ENCODE data around the gene UBE2J2. TPM values are rescaled to one million over a fixed set of nuclear protein-coding genes. Genes with fewer than 3 reads are reported as not detected.

UBE2J2 gene
- total RNA-seq, 1 experiment from 2014 or later = 54.2 TPM

- BruUV-seq (replicated peaks) = no TSS peak
- H3K36me3 ChIP-seq (ENCODE audit: low read depth) = no peaks in the 10 kb centered on the region
Observed at GRCh38 chr1:1293263-1294249, 19.9 kb upstream of the UBE2J2 start.

DNA sequence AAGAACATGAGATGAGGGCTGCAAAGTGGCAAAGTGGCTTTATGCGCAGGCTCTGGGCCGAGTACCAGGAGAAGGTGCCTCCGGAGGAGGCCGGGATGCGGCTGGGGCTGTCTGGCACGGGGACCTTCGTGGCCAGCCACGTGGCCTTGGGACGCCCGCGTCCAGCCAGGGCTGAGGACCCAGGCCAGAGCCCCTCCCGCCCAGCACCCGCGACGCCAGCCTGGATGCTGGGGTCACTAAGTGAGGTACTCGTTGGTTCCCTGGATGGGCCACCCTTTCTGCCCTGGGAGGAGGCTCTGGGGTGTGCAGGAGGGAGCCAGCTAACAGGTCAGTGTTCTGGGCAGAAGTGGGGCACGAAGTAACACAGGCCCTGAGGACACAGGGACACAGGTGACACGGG is 19.2 kb upstream of the UBE2J2 start:
- no peak overlapping the region for H3K27ac ChIP-seq
- no peaks in the 10 kb centered on the region for H3F3A ChIP-seq (ENCODE audit: insufficient read depth, low read depth)
- ChIA-PET POLR2A (ENCODE audit: unreplicated experiment) (no interaction called here), CTCF (no interaction called here)
- no peaks in the 10 kb centered on the region for H3K9me3 ChIP-seq (ENCODE audit: insufficient read depth, low read depth)
- intact Hi-C loops (cut with micrococcal nuclease; ENCODE audit: unreplicated experiment) = loop anchor here (5.0 kb wide), 1 partner anchor 311 kb away; the partner anchor contains the start of gene PERM1
- no peak overlapping the region for H3K4me2 ChIP-seq
- DNase-seq = no peak
- no peaks in the 10 kb centered on the region for H3K9me2 ChIP-seq (ENCODE audit: insufficient read depth)
- no peaks in the 10 kb centered on the region for H3K27me3 ChIP-seq (ENCODE audit: insufficient read depth, low read depth)
- H2AFZ ChIP-seq = no peak overlapping the region
- BruUV-seq (replicated peaks) = no TSS peak
- no peaks in the 10 kb centered on the region for H4K20me1 ChIP-seq (ENCODE audit: insufficient read depth)
- H3K79me2 ChIP-seq (ENCODE audit: low read depth) = no peaks in the 10 kb centered on the region
- peaks cover 16% of the 10 kb centered on the region for H3K4me1 ChIP-seq (replicated peaks; ENCODE audit: insufficient read depth)
- no peaks in the 10 kb centered on the region for H3K36me3 ChIP-seq (ENCODE audit: low read depth)
- H3K4me3 ChIP-seq = no peak overlapping the region
- no peak for TF ChIP-seq EZH2 (IDR thresholded peaks at IDR 0.05; ENCODE audit: low read depth)
- no peak for TF ChIP-seq CTCF (conservative IDR thresholded peaks at IDR 0.05)

More at GRCh38 chr1:1293263-1294249, 19.9 kb upstream of the UBE2J2 start:
- ChIA-PET CTCF (no interaction called here), POLR2A (ENCODE audit: unreplicated experiment) (no interaction called here)
- H3K4me2 ChIP-seq = no peak overlapping the region
- H3K9me3 ChIP-seq (ENCODE audit: insufficient read depth, low read depth) = no peaks in the 10 kb centered on the region
- no peak overlapping the region for H3K4me3 ChIP-seq
- H3K9me2 ChIP-seq (ENCODE audit: insufficient read depth) = no peaks in the 10 kb centered on the region
- H2AFZ ChIP-seq = no peak overlapping the region
- no peaks in the 10 kb centered on the region for H3K79me2 ChIP-seq (ENCODE audit: low read depth)
- no peaks in the 10 kb centered on the region for H3F3A ChIP-seq (ENCODE audit: insufficient read depth, low read depth)
- H3K4me1 ChIP-seq (replicated peaks; ENCODE audit: insufficient read depth) = peaks cover 16% of the 10 kb centered on the region
- no peaks in the 10 kb centered on the region for H4K20me1 ChIP-seq (ENCODE audit: insufficient read depth)
- no peak for DNase-seq
- H3K27ac ChIP-seq = no peak overlapping the region
- TF ChIP-seq CTCF (conservative IDR thresholded peaks at IDR 0.05) (no peak), EZH2 (IDR thresholded peaks at IDR 0.05; ENCODE audit: low read depth) (no peak)
- no peaks in the 10 kb centered on the region for H3K27me3 ChIP-seq (ENCODE audit: insufficient read depth, low read depth)
- intact Hi-C loops (cut with micrococcal nuclease; ENCODE audit: unreplicated experiment) = loop anchor here (5.0 kb wide), 1 partner anchor 311 kb away; the partner anchor contains the start of gene PERM1

- Histone ChIP-seq H3K4me3 (no peak overlapping the region), H4K20me1 (ENCODE audit: insufficient read depth) (no peaks in the 10 kb centered on the region), H3K4me1 (replicated peaks; ENCODE audit: insufficient read depth) (peaks cover 16% of the 10 kb centered on the region), H3K9me3 (ENCODE audit: insufficient read depth, low read depth) (no peaks in the 10 kb centered on the region), H3K36me3 (ENCODE audit: low read depth) (no peaks in the 10 kb centered on the region), H3K9me2 (ENCODE audit: insufficient read depth) (no peaks in the 10 kb centered on the region), H3K27me3 (ENCODE audit: insufficient read depth, low read depth) (no peaks in the 10 kb centered on the region), H3K4me2 (no peak overlapping the region), H3K27ac (no peak overlapping the region), H3K79me2 (ENCODE audit: low read depth) (no peaks in the 10 kb centered on the region), H2AFZ (no peak overlapping the region), H3F3A (ENCODE audit: insufficient read depth, low read depth) (no peaks in the 10 kb centered on the region)
- no peak for TF ChIP-seq EZH2 (IDR thresholded peaks at IDR 0.05; ENCODE audit: low read depth)
- TF ChIP-seq CTCF (conservative IDR thresholded peaks at IDR 0.05) = no peak
- no TSS peak for BruUV-seq (replicated peaks)
- ChIA-PET CTCF (interaction anchor here (1.2 kb wide), 1 partner anchor 171 kb away, joined by 4 read pairs; no protein-coding TSS in a partner anchor), POLR2A (ENCODE audit: unreplicated experiment) (interaction anchor here (0.5 kb wide), 1 partner anchor 309 kb away, joined by 5 read pairs; no protein-coding TSS in a partner anchor)
- DNase-seq = no peak
- intact Hi-C loops (cut with micrococcal nuclease; ENCODE audit: unreplicated experiment) = loop anchor here (5.0 kb wide), 1 partner anchor 310 kb away; the partner anchor contains the start of gene PERM1
Observed at GRCh38 chr1:1292442-1292779, 18.8 kb upstream of the UBE2J2 start.

All from PC-9 (cell line).